Tibial artery (tissue), 4 donors: Measurements from ENCODE around the gene SAMD14.

Experiments
- DNase-seq, 2 donors: peaks; one replicate each; pipeline ENCODE4 v3.0.0-alpha.2; 2019
- H3K27ac ChIP-seq, 2 donors: fragments of 200-600 bp; sonication (generic) in 1 of 2; 1 replicate in 1 of 2; 2 replicates in 1 of 2; pipeline ENCODE4 v1.5.1; 2018 to 2019; ENCODE audit warnings: mild to moderate bottlenecking in 1 of 2
- H3K27me3 ChIP-seq, 2 donors: fragments of 200-600 bp; sonication (generic) in 1 of 2; one replicate each; pipeline versions ENCODE4 v1.5.1 to v1.6.0; 2016 to 2019
- H3K36me3 ChIP-seq, 3 donors: fragments of 200-600 bp; sonication (generic) in 2 of 3; one replicate each; pipeline ENCODE4 v1.5.1; 2016 to 2019; ENCODE audit warnings: mild to moderate bottlenecking in 2 of 3
- H3K4me1 ChIP-seq, 4 donors: fragments of 200-600 bp; sonication (generic) in 2 of 4; 1 replicate in 3 of 4; 2 replicates in 1 of 4; pipeline ENCODE4 v1.5.1; 2016 to 2019
- H3K4me3 ChIP-seq, 2 donors: fragments of 200-600 bp; sonication (generic) in 1 of 2; 1 replicate in 1 of 2; 2 replicates in 1 of 2; pipeline ENCODE4 v1.5.1; 2018 to 2019; ENCODE audit warnings: mild to moderate bottlenecking in 2 of 2
- H3K9me3 ChIP-seq, 3 donors: fragments of 200-600 bp; sonication (generic) in 1 of 3; one replicate each; pipeline ENCODE4 v1.5.1; 2016 to 2019
- intact Hi-C: fragments of 100-400 bp; cut with DNase I; formaldehyde crosslinking; loops from one replicate; pipeline ENCODE4 v1.15.0; 2023; ENCODE audit warnings: low total_unique reads
- TF ChIP-seq, protein P1 (sequence below), 2 experiments: fragments of 200-600 bp in 1 of 2; fragments of 450-650 bp in 1 of 2; IDR thresholded peaks; one replicate each; pipeline ENCODE4 v1.5.1; 2017 to 2019; ENCODE audit warnings: antibody characterized with exemption in 2 of 2, mild to moderate bottlenecking in 1 of 2, moderate library complexity in 1 of 2

The SAMD14 gene

DNA sequence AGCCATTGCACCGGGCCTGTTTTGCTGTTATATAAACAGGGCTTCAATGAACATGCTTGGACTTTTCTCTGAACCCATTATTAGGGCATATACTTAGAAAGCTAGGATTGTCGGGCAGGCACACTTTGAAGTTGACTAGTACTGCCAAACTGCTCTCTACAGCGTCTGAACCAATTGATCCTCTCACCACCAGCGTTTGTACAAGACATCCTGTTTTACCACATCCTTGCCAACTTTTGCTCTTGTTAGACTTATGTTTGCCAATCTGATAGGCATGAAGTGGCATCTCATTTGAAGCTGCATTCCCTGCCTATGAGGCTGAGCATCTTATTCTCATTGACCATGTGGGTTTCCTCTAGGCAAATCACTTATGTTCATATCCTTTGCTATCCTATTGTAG, 27.9 kb upstream of the SAMD14 start:
- Histone ChIP-seq H3K9me3 (no peaks in the 10 kb centered on the region), H3K4me1 (peaks cover 0 to 50% (median 36%) of the 10 kb centered on the region in 4 donors)
- intact Hi-C loops = loop anchor here (2.0 kb wide), 1 partner anchor 17 kb away; no protein-coding TSS in a partner anchor

DNA sequence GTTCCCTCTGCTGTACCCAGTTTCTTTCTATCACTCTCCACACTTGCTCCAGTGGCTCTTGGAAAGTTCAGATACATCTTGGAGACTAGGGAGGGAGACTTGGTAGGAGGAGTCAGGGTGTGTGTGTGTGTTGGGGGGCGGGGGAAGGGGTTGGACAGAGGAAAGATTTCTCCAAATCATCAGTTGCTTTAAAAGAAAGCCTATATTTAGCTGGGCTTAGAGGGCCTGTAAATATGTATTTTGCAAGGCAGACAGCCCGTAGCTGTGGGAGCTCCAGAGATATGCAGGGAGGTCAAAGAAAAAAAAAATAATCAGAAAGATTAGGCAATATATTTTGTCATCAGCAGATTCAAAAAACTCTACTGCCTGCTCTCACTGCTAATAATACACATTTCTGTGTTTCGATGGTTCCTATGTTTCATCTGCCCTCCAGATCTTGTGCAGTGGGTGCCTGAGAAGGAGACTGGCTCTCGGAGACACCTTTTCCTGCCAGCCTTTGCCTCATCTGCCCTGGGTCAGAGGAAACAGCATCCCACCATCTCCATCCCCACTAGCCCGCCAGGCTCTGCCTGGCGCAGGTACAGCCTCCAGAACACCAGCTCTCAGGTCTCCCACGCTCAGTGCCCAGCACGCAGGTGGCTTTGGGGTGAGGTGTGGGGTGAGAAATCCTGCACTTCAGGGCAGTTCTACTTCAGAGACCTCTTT, 25.3 kb upstream of the SAMD14 start:
- peaks cover 0 to 51% (median 43%) of the 10 kb centered on the region in 4 donors for H3K4me1 ChIP-seq
- H3K27me3 ChIP-seq = no peaks in the 10 kb centered on the region
- H3K4me3 ChIP-seq = peak overlapping the region; percentile 10 to 26
- DNase-seq = peak; percentile 80 to 92
- H3K9me3 ChIP-seq = no peaks in the 10 kb centered on the region
- no peaks in the 10 kb centered on the region for H3K36me3 ChIP-seq
- peak overlapping the region; percentile 91 to 93 for H3K27ac ChIP-seq
- intact Hi-C loops = no loop called here
- TF ChIP-seq, protein P1, sequence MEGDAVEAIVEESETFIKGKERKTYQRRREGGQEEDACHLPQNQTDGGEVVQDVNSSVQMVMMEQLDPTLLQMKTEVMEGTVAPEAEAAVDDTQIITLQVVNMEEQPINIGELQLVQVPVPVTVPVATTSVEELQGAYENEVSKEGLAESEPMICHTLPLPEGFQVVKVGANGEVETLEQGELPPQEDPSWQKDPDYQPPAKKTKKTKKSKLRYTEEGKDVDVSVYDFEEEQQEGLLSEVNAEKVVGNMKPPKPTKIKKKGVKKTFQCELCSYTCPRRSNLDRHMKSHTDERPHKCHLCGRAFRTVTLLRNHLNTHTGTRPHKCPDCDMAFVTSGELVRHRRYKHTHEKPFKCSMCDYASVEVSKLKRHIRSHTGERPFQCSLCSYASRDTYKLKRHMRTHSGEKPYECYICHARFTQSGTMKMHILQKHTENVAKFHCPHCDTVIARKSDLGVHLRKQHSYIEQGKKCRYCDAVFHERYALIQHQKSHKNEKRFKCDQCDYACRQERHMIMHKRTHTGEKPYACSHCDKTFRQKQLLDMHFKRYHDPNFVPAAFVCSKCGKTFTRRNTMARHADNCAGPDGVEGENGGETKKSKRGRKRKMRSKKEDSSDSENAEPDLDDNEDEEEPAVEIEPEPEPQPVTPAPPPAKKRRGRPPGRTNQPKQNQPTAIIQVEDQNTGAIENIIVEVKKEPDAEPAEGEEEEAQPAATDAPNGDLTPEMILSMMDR (IDR thresholded peaks at IDR 0.05) = no peak

More for the DNA sequence above, 27.9 kb upstream of the SAMD14 start:
- no peak for DNase-seq
- TF ChIP-seq, protein P1 (IDR thresholded peaks at IDR 0.05) = no peak
- Histone ChIP-seq H3K36me3 (no peaks in the 10 kb centered on the region), H3K4me3 (no peak overlapping the region), H3K27ac (peak overlapping the region in 1 of 2 donors; percentile 93), H3K27me3 (no peaks in the 10 kb centered on the region)

DNA sequence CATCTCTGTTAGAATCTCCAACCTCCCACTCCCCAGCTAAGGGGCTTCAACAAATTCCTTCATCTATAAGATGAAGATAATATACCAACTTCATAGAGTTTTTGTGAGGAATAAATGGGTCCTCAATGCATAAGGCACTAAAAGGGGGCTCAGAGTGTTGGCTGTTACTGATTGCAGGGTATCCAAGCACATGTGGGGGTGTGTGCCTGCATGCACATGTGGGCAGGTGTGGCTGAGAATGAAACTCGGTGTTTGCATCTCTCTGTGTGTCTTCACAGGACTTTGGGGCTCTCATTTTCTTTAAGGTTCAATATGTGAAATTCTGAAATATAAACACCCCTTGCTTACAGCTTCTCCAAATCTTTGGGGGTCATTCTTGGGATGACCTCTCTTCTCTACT, 24.6 kb upstream of the SAMD14 start:
- DNase-seq = no peak
- Histone ChIP-seq H3K27ac (peak overlapping the region; percentile 91 to 93), H3K36me3 (no peaks in the 10 kb centered on the region), H3K4me3 (no peak overlapping the region), H3K4me1 (peaks cover 0 to 52% (median 43%) of the 10 kb centered on the region in 4 donors), H3K9me3 (no peaks in the 10 kb centered on the region), H3K27me3 (no peaks in the 10 kb centered on the region)
- TF ChIP-seq, protein P1 (IDR thresholded peaks at IDR 0.05) = no peak
- intact Hi-C loops = no loop called here

DNA sequence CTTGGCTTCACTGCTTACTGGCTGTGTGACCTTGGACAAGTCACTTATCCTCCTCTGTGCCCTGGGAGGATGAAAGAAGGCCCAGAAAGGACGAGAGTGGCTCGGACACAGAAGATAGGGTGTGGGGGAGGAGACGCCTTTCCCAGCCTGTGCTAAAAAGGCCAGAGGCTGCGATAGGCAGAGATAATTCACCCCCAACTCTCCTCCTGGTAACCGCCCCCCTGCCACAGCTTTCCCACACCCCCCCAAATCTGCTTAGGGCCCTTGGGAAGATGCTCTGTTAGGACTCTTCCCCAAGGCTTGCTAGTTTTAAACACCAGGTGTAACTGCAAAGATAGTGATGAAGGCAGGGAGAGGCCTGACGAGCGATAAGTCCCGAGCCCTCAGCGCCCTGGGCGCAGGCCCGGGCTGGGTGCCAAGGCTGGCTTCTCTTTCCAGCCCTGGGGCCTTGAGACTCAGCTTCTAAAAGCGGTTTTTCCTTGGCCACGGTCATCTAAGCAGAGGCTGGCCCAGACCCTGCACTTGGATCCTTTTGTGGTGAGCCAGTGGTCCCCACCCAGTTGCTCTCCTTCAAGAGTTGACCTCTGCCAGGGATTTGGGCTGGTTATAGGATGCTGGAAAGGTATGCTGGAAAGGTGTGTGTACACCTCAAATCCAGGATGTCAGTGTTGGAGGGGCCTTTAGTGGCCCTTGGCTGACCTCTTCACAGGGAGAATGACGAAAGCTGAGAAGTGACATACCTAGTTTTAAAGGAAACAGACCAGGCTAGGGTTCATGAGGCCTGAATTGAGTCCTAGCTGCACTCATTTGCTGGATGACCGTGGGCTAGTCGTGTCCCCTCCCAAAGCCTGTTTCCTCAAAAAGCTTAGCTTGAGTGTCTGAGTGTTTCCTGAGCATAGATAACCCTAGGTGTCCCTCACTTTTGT, 24.0 kb upstream of the SAMD14 start:
- intact Hi-C loops = no loop called here
- peak overlapping the region; percentile 91 to 93 for H3K27ac ChIP-seq
- H3K36me3 ChIP-seq = no peaks in the 10 kb centered on the region
- H3K4me1 ChIP-seq = peaks cover 0 to 57% (median 43%) of the 10 kb centered on the region in 4 donors
- peak; percentile 69 to 86 for DNase-seq
- no peaks in the 10 kb centered on the region for H3K27me3 ChIP-seq
- no peaks in the 10 kb centered on the region for H3K9me3 ChIP-seq
- TF ChIP-seq, protein P1 (IDR thresholded peaks at IDR 0.05) = no peak
- H3K4me3 ChIP-seq = no peak overlapping the region

DNA sequence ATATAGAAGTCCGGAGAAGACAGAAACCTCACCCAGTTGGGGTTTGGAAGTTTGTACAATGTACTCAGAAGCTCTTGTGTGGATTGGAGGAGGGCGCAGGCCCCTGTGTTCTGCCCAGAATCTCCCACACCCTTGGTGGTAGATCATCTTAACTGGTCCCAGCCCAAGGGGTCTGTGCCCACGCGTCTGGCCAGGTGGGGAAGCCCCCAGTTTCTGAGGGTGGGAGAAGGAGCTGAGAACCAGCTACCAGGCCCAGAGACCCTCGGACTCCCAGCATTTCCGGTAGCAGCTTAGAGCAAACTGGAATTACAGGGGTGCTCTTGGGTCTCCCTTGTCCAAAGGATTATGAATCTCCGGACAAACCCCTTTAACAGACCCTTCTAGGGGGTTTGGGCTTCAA, 22.8 kb upstream of the SAMD14 start:
- no peaks in the 10 kb centered on the region for H3K27me3 ChIP-seq
- no peak for DNase-seq
- TF ChIP-seq, protein P1 (IDR thresholded peaks at IDR 0.05) = no peak
- no peaks in the 10 kb centered on the region for H3K36me3 ChIP-seq
- H3K27ac ChIP-seq = peak overlapping the region; percentile 91 to 93
- no peaks in the 10 kb centered on the region for H3K9me3 ChIP-seq
- H3K4me1 ChIP-seq = peaks cover 0 to 66% (median 51%) of the 10 kb centered on the region in 4 donors
- intact Hi-C loops = no loop called here
- H3K4me3 ChIP-seq = peak overlapping the region; percentile 74 to 84
